Fibroblast of pulmonary artery (primary cell): Measurements from ENCODE around the gene NTRK3.

ENCODE experiments used
- DNase-seq: peaks from one replicate; pipeline ENCODE4 v3.0.0-alpha.2; 2010; ENCODE audit warnings: low read depth
- H3K4me3 ChIP-seq: replicated peaks from 2 replicates; pipeline ENCODE4 v1.5.1; 2011; ENCODE audit warnings: low read depth, mild to moderate bottlenecking, control low read depth, low read length, moderate library complexity
- CTCF ChIP-seq: IDR thresholded peaks from 2 replicates; pipeline ENCODE4 v1.5.1; 2011; ENCODE audit warnings: mild to moderate bottlenecking, control low read depth, low read length, inconsistent platforms; ENCODE audit errors: missing control alignments

NTRK3 gene

DNA sequence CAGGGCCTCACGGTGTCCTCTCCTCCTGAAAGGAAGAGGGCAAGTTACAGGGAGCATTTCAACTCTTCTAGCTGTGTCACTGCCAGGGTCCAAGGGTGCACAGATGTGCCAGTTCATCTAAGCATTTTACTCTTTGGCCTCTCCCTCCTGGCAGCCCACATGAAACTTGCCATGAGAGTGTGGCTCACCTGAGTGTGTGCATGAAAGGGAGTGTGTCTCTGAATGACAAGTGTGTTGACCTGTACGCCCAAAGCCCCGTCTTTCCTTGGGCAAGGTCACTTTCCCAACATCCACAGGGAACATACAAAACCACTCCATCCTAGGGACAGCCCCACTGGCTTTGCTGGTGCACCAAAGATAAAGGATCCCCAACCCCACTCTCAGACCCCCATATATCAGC, 280.0 kb downstream of the NTRK3 start:
- no peak for TF ChIP-seq CTCF
- no peak overlapping the region for H3K4me3 ChIP-seq
- no peak for DNase-seq

DNA sequence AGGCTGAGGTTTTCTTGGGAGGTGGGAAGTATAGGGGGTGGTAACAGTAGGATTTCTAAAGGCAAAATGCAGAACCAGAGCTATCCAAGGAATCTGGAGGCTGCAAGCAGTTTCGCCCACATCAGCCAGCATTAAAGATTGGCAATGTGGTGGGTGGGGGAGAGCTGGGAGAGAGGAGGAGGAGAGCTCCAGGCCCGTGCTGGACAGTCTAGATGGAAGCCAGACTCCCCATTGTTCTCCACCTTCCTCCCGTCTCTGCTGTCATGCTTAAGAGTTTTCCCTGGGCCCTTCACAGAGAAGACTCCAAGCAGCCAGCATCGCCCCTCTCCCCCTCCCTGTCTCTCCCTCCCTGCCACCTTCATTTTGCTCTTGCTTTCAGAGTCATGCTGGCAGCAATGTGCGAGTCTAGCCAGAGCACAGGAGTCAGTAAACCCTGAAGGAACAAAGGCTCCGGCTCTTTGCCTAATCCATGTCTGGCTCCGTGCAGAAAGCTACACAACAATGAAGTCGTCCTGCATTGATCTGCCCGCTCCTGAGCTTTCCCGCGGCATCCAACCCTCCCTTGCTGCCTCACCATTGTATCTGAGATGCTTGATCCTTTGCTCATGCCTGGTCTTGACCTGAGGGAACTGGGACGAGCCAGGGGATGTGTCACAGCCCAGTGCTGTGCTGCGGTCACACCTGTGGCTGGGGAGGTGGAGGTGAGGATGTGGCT, 282.9 kb downstream of the NTRK3 start:
- no peak for TF ChIP-seq CTCF
- H3K4me3 ChIP-seq, result no peak overlapping the region
- DNase-seq, result no peak

DNA sequence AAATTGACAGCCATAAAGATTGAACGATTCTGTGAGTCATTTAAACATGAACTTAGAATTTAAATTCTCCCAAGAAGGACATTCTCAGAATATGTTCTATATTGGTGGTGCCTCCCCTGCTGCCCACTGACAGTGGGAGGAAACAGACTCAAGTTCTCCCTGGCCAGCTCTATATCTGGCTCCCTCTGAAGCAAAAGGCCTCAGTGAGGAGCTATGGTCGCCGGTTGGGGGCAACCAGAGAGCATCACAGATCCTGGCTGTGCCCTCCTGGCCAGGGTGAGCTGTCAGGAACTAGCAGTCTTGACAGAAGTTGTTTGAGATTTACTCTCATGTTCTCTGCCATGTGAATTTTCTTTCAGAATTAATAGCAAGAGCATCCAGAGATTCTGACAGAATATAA, 285.5 kb downstream of the NTRK3 start:
- no peak overlapping the region for H3K4me3 ChIP-seq
- TF ChIP-seq CTCF, result no peak
- DNase-seq, result no peak

DNA sequence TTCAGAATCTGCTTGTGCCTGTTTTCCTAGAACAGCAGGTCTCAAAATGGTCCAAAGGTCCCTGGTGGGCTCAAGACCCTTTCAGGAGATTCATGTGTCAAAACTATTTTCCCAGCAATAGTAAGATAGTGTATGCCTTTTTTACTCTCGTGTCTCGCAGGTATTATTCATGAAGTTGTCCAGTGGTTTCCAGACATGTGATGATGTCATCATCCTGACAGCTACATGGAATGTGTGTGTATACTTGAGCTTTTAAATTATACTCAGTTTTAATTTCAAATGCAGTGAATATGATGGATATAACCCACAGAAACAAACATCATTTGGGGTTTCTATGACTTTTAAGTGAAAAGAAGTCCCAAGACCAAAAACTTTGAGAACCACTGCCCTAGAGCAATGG, 288.6 kb downstream of the NTRK3 start:
- no peak overlapping the region for H3K4me3 ChIP-seq
- no peak for DNase-seq
- no peak for TF ChIP-seq CTCF

DNA sequence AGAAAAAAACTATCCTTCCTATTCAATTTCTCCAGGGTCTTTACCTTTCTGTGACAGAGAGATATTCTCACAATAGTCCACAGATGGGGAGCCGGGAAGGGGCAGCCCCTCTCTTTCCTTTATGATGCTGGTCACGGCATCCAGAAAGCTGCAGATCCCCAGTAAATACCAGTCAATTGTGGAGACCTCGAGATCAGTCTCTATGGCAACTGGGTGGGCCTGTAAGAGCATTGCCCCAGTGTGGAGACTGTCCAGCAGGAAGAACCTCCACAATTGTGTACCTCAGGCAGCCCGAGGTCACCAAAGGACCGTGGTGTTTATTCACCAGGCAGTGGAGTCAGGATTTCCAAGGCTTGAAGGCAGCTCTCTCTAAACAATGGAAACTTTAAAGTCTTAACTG, 291.2 kb downstream of the NTRK3 start:
- no peak for DNase-seq
- H3K4me3 ChIP-seq, result no peak overlapping the region
- TF ChIP-seq CTCF, result no peak

GRCh38 chr15:87962428-87962827, 294.1 kb downstream of the NTRK3 start:
- DNase-seq, result no peak
- no peak overlapping the region for H3K4me3 ChIP-seq
- TF ChIP-seq CTCF, result no peak

DNA sequence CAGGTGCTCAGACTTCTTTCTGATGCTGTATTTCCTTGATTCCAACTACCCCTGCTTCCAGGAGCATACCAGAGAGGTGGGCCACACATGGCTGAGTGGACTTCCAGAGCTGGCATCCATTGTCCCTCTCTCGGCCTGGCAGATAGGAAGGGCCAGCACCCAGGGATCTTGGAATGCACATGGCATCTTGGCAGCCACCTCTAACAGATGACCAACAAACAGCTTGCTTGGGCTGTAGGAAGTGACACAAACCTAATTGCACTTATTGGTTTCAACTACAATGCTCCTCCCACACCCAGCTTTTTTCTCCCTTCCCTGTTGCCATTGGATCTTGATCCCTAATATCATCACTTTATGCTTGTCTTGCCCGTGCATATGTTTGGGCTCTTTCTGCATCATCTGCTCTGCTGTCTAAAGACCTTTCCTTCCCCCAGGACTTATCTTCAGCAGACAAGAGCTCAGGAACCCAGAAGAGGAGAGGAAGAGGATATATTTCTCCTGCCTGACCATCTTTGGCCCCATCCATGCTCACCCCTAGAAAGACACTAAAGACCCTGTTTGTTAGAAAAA, 294.6 kb downstream of the NTRK3 start:
- DNase-seq, result no peak
- TF ChIP-seq CTCF, result no peak
- H3K4me3 ChIP-seq, result no peak overlapping the region
